Kidney epithelial cell (primary cell): Measurements from ENCODE around the gene GPR143. TPM values are rescaled to one million over a fixed set of nuclear protein-coding genes. Genes with fewer than 3 reads are reported as not detected.

Source experiments
- DNase-seq: peaks from one replicate; pipeline ENCODE4 v3.0.0-alpha.2; 2010; ENCODE audit warnings: low read depth
- H3K27me3 ChIP-seq: 2 replicates; pipeline ENCODE4 v1.6.0; 2011; ENCODE audit warnings: low read length; ENCODE audit not compliant: control insufficient read depth, insufficient read depth
- H3K36me3 ChIP-seq: 2 replicates; pipeline ENCODE4 v1.5.1; 2011; ENCODE audit warnings: low read length; ENCODE audit not compliant: control insufficient read depth, insufficient read depth
- H3K4me3 ChIP-seq: 2 replicates; pipeline ENCODE4 v1.5.1; 2011; ENCODE audit warnings: low read depth, mild to moderate bottlenecking, control low read depth, low read length
- total RNA-seq: library from RNA; depleted of rRNA; stranded (reverse); fragments of >200 nt; gene quantifications from 2 replicates; pipeline ENCODE4 v1.2.3, GENCODE V29; 2015
- TF ChIP-seq, protein P1 (sequence below): IDR thresholded peaks from 2 replicates; pipeline ENCODE4 v1.5.1; 2011; ENCODE audit warnings: mild to moderate bottlenecking, moderate library complexity, low read length, control low read depth, inconsistent platforms; ENCODE audit not compliant: insufficient read depth, poor library complexity, severe bottlenecking

The GPR143 gene
- total RNA-seq, 1 donor from 2014 or later: 18.7 TPM

DNA sequence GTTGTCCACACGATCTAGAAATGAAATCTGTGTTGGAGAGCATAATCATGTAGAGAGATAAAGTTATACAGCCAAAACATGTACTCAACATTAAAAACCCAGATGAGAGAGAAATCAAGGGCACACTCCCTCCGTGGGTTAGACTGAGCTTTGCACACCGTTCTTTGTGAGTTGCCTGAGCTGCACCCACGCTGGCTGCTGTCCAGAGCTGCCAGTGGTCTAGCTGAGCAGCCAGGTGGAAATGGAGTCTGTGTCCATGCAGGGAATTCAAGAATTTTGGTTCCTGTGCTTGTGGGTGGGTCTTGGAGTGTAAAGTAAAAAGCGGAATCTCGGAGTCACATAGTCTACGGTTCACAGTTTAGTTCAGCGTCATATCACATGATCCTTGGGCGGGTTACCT lies 84.6 kb downstream of the GPR143 start:
- DNase-seq: no peak
- Histone ChIP-seq H3K4me3 (no peak overlapping the region), H3K27me3 (no peaks in the 10 kb centered on the region), H3K36me3 (peaks cover 2% of the 10 kb centered on the region)
- TF ChIP-seq, protein P1, sequence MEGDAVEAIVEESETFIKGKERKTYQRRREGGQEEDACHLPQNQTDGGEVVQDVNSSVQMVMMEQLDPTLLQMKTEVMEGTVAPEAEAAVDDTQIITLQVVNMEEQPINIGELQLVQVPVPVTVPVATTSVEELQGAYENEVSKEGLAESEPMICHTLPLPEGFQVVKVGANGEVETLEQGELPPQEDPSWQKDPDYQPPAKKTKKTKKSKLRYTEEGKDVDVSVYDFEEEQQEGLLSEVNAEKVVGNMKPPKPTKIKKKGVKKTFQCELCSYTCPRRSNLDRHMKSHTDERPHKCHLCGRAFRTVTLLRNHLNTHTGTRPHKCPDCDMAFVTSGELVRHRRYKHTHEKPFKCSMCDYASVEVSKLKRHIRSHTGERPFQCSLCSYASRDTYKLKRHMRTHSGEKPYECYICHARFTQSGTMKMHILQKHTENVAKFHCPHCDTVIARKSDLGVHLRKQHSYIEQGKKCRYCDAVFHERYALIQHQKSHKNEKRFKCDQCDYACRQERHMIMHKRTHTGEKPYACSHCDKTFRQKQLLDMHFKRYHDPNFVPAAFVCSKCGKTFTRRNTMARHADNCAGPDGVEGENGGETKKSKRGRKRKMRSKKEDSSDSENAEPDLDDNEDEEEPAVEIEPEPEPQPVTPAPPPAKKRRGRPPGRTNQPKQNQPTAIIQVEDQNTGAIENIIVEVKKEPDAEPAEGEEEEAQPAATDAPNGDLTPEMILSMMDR: no peak

DNA sequence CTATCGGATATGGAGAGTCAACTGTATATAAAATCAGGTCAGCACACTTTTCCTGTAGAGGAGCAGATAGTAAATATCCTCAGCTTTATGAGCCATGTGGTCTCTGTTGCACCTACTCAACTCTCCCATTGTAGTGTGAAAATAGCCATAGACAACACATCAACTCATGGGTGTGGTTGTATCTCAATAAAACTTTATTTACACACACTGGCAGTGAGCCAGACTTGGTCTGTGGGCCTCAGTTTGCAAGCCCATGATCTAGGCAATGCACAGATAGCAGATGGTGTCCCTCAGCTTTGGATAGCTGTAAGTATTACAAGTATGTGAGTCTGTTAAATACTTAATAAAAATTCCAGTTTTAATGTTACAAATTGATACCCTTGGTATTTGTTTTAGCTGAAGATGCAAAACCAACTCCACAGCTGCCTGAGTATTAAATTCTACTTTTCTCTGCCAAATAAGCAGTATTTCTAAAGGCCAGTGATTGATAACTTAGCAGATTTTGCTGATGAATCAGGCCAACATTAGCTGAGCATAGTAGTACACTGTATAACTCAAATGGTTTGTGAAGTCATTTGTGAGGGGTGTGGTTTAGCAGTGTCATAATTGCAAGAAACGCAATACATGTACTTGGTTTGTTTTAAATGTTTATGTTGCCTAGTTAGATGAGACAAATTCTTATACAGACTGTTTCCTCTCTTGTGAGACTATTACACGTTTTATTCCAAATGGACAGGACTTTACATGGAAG lies 87.3 kb downstream of the GPR143 start:
- TF ChIP-seq, protein P1: no peak
- DNase-seq: no peak
- Histone ChIP-seq H3K4me3 (no peak overlapping the region), H3K36me3 (peaks cover 2% of the 10 kb centered on the region), H3K27me3 (no peaks in the 10 kb centered on the region)

DNA sequence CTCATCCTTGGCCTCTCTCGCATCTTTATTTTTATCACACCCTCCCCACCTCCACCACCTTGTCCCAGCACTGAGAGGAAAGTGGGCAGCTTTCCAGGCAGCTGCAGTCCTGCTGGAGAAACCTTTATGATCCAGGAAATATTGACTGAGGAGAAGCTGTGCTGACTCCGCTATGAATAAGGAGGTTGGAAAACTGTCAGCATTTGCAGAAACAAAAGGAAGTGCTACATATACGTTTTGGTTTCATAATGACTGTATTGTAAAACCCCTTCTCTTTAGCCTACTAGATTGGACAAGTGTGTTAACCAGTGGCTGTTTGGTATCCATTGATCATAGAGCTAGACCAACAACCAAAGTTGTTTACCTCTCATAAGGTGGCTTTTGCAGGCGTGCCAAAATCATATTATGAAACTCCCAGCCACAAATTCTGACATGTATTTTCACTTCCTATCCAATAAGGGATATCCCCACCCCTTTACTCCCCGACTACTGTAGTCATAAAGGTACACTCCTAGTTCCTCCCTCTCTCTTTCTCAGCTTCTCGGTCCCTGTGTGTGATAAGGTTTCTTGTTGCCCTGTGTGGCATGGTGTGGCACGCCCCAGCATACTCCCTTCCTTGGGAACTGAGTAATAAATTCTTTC lies 88.4 kb downstream of the GPR143 start:
- no peaks in the 10 kb centered on the region for H3K27me3 ChIP-seq
- TF ChIP-seq, protein P1: no peak
- no peak overlapping the region for H3K4me3 ChIP-seq
- peaks cover 2% of the 10 kb centered on the region for H3K36me3 ChIP-seq
- DNase-seq: no peak

DNA sequence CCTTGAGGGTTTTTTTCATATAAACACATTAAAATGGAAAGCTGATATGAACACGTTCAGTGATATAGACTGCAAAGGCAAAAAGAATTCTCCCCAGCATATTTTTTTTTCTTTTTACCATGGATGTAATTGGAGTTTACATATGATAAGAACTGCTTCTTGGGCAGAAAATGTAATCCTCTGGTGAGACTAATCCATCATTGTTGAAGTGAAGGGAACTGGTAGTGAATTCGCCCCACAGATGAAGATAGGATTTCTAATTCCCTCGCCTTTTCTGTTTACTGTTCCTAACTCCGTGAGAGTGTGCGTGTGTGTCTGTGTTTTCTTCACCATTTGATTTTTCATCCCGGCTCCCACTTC lies 88.9 kb downstream of the GPR143 start:
- TF ChIP-seq, protein P1: no peak
- DNase-seq: no peak
- Histone ChIP-seq H3K4me3 (no peak overlapping the region), H3K36me3 (peaks cover 2% of the 10 kb centered on the region), H3K27me3 (no peaks in the 10 kb centered on the region)

DNA sequence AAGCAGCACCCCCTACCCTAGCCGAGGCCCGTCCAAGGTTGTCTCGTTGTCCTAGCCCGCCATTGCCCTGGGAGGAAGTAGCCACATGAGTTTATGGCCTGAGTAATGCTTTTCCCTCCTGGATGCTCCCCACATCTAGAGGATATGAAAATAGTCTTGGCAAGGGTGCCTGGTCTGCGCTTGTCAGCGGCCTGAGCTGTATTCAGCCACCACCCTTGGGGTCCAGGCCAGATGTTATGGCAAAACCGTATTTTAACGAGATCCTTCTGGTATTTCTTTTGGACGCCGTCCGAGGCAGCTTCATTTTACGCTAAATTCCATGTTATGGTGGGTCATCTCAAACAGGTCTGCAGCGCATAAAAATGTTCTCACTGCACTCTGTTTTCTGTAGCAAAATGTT lies 89.3 kb downstream of the GPR143 start:
- no peak overlapping the region for H3K4me3 ChIP-seq
- peaks cover 2% of the 10 kb centered on the region for H3K36me3 ChIP-seq
- TF ChIP-seq, protein P1: no peak
- DNase-seq: no peak
- H3K27me3 ChIP-seq: no peaks in the 10 kb centered on the region

Other genes starting within 250 kb of the GPR143 start
- 10.6 and 14.1 TPM in 2 replicates for gene SHROOM2, start 20.6 kb upstream of the GPR143 start, total RNA-seq
- not detected in 2 replicates for gene CLDN34, start 201.5 kb upstream of the GPR143 start, total RNA-seq